MCF 10A (cell line): ENCODE measurements around the gene GLRA2. TPM values are rescaled to one million over a fixed set of nuclear protein-coding genes. Genes with fewer than 3 reads are reported as not detected.
A peak's percentile ranks its signal among the peaks of the same experiment; 100 is the strongest.

ENCODE experiments used
- BruUV-seq: library from RNA; stranded (reverse); fragments of 400-500 nt; replicated peaks from 2 replicates; lab custom pipeline; 2021; lab: Mats Ljungman, UMichigan
- CTCF ChIA-PET: fragments of 300-600 bp; sonication (Branson Sonifier 250); formaldehyde crosslinking; extraction: SDS; loops from one replicate; lab custom pipeline; 2021; ENCODE audit warnings: antibody characterized with exemption, inconsistent platforms; lab: Yijun Ruan, JAX
- POLR2A ChIA-PET: fragments of 300-600, 350-650 bp; sonication (Branson Sonifier 250); formaldehyde crosslinking; extraction: SDS; loops from one replicate; lab custom pipeline; 2020; ENCODE audit warnings: antibody characterized with exemption, inconsistent platforms; lab: Yijun Ruan, JAX
- DNase-seq: peaks from one replicate; pipeline ENCODE4 v3.0.0-alpha.2; 2018; ENCODE audit not compliant: unreplicated experiment
- H3K27ac Mint-ChIP-seq: one replicate; pipeline ENCODE4 v1.8.0; 2022; ENCODE audit warnings: mild to moderate bottlenecking, low read depth, mixed read lengths; ENCODE audit not compliant: unreplicated experiment
- H3K27me3 Mint-ChIP-seq: one replicate; pipeline ENCODE4 v1.8.0; 2022; ENCODE audit warnings: mixed read lengths; ENCODE audit not compliant: insufficient read depth, unreplicated experiment
- H3K36me3 Mint-ChIP-seq: one replicate; pipeline ENCODE4 v1.8.0; 2022; ENCODE audit warnings: mild to moderate bottlenecking, moderate library complexity, mixed read lengths; ENCODE audit not compliant: insufficient read depth, unreplicated experiment
- H3K4me1 Mint-ChIP-seq: one replicate; pipeline ENCODE4 v1.8.0; 2022; ENCODE audit warnings: mixed read lengths; ENCODE audit not compliant: insufficient read depth, unreplicated experiment
- H3K4me3 Mint-ChIP-seq: one replicate; pipeline ENCODE4 v1.8.0; 2022; ENCODE audit warnings: mild to moderate bottlenecking, moderate library complexity, mixed read lengths; ENCODE audit not compliant: unreplicated experiment
- H3K9me3 Mint-ChIP-seq: one replicate; pipeline ENCODE4 v1.8.0; 2022; ENCODE audit warnings: mixed read lengths; ENCODE audit not compliant: unreplicated experiment
- CTCF ChIP-seq: fragments of 200-600 bp; IDR thresholded peaks from one replicate; pipeline ENCODE4 v1.8.0; 2022; ENCODE audit warnings: antibody characterized with exemption, mild to moderate bottlenecking; ENCODE audit not compliant: unreplicated experiment
- intact Hi-C: fragments of 100-400 bp; cut with micrococcal nuclease; formaldehyde crosslinking; loops from 2 replicates; pipeline ENCODE4 v1.14.1; 2022
- total RNA-seq: library from RNA; stranded (reverse); gene quantifications from 2 replicates; pipeline ENCODE4 v1.2.3, GENCODE V29; 2022

The GLRA2 gene
- total RNA-seq, 1 experiment from 2014 or later = not detected

GRCh38 chrX:14758029-14758491 is 228.7 kb downstream of the GLRA2 start:
- intact Hi-C loops = no loop called here
- ChIA-PET POLR2A (no interaction called here), CTCF (no interaction called here)
- no peak for TF ChIP-seq CTCF
- Mint-ChIP-seq H3K36me3 (no peaks in the 10 kb centered on the region), H3K27ac (no peak overlapping the region), H3K4me3 (no peak overlapping the region), H3K27me3 (peaks cover 30% of the 10 kb centered on the region), H3K4me1 (no peaks in the 10 kb centered on the region), H3K9me3 (no peaks in the 10 kb centered on the region)
- no TSS peak for BruUV-seq
- no peak for DNase-seq

GRCh38 chrX:14775416-14775815 is 246.1 kb downstream of the GLRA2 start:
- Mint-ChIP-seq H3K4me3 (no peak overlapping the region), H3K9me3 (peaks cover 12% of the 10 kb centered on the region)
- no TSS peak for BruUV-seq

GRCh38 chrX:14776901-14777300 is 247.6 kb downstream of the GLRA2 start:
- no TSS peak for BruUV-seq
- Mint-ChIP-seq H3K4me1 (peaks cover 10% of the 10 kb centered on the region), H3K27ac (no peak overlapping the region), H3K4me3 (no peak overlapping the region), H3K27me3 (peaks cover 26% of the 10 kb centered on the region), H3K36me3 (no peaks in the 10 kb centered on the region), H3K9me3 (no peaks in the 10 kb centered on the region)
- intact Hi-C loops = no loop called here
- no peak for TF ChIP-seq CTCF
- POLR2A ChIA-PET = no interaction called here
- CTCF ChIA-PET = interaction anchor here (0.7 to 1.1 kb wide), 2 partner anchors 12 to 22 kb away, joined by 3 read pairs; no protein-coding TSS in a partner anchor
- no peak for DNase-seq

More at GRCh38 chrX:14775416-14775815, 246.1 kb downstream of the GLRA2 start:
- Mint-ChIP-seq H3K27me3 (peaks cover 33% of the 10 kb centered on the region), H3K4me1 (peaks cover 10% of the 10 kb centered on the region), H3K27ac (no peak overlapping the region), H3K36me3 (no peaks in the 10 kb centered on the region)
- POLR2A ChIA-PET = interaction anchor here (0.6 kb wide), 1 partner anchor 246 kb away, joined by 3 read pairs; the partner anchor contains the start of gene GLRA2
- TF ChIP-seq CTCF = no peak
- DNase-seq = no peak
- CTCF ChIA-PET = interaction anchor here (1.1 kb wide), 1 partner anchor 20 kb away, joined by 3 read pairs; no protein-coding TSS in a partner anchor
- intact Hi-C loops = no loop called here

- intact Hi-C loops = no loop called here
- Mint-ChIP-seq H3K4me1 (peaks cover 10% of the 10 kb centered on the region), H3K27me3 (peaks cover 26% of the 10 kb centered on the region), H3K27ac (no peak overlapping the region), H3K36me3 (no peaks in the 10 kb centered on the region), H3K9me3 (no peaks in the 10 kb centered on the region), H3K4me3 (no peak overlapping the region)
- ChIA-PET POLR2A (no interaction called here), CTCF (interaction anchor here (0.7 kb wide), 1 partner anchor 13 kb away, joined by 3 read pairs; no protein-coding TSS in a partner anchor)
- peak; percentile 52 for DNase-seq
- no peak for TF ChIP-seq CTCF
- no TSS peak for BruUV-seq
Measured at GRCh38 chrX:14777525-14777924, 248.2 kb downstream of the GLRA2 start.
